GM15510 (cell line): ENCODE measurements around the gene MAP3K6.
A peak's percentile ranks its signal among the peaks of the same experiment; 100 is the strongest.

Experiments used
- POLR2A ChIP-seq: IDR thresholded peaks from 3 replicates; pipeline ENCODE4 v1.6.1; 2011; ENCODE audit warnings: borderline replicate concordance; ENCODE audit not compliant: insufficient read length; ENCODE audit errors: extremely low read depth

Gene MAP3K6

DNA sequence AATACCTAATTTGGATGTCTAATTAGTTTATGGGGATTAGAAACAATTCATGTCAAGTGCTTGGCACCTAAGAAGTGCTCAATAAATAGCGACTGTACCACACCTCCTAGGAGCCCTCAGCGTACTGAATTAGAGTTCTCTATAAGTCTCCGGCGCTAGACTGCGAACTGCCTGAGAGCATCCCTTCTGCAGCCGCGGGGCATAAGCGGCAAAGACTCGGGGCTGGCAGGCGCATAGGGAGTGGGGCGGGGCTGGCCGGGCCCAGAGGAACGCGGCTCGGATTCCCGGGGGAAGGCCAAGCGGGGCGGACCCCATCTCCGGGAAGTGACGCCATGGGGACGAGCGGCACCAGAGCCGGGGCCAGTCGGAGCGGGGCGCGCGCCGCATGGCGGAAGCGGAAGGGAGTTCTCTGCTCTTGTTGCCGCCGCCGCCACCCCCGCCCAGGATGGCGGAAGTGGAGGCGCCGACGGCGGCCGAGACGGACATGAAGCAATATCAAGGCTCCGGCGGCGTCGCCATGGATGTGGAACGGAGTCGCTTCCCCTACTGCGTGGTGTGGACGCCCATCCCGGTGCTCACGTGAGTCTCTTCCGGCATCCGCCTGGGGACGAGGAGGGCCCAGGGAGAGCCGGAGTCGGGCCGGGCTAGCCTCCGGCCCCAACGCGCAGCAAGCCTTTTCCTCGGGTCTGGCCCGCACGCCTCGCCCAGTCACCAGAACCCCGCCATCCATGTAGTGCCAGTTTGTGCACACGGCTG is 44.8 kb downstream of the MAP3K6 start, which contains the start of gene TMEM222:
TMEM222 (plus strand) TSS at position 351 of the 756 bp plus-strand sequence; CDS start at position 386, 35 bp downstream.
- TF ChIP-seq POLR2A, result peak; percentile 84

DNA sequence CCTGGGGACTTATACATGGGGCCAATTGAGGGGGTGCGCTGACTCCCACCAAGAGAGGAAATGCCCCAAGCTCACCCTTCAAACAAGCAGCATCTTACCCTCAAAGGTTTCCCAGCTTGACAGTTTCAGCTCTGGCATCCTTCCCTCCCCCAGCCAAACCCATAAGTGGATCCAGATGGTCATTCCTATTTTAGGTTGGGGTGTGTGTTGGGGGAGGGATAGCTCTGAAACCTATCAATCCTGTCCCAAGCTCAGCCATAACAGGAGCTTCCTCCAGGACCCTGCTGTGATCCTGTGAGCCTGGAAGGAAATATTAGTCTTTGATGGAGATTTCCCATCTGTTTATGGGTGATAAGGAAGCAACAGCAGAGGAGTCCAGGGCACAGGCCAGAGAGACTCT is 48.2 kb downstream of the MAP3K6 start:
- no peak for TF ChIP-seq POLR2A

DNA sequence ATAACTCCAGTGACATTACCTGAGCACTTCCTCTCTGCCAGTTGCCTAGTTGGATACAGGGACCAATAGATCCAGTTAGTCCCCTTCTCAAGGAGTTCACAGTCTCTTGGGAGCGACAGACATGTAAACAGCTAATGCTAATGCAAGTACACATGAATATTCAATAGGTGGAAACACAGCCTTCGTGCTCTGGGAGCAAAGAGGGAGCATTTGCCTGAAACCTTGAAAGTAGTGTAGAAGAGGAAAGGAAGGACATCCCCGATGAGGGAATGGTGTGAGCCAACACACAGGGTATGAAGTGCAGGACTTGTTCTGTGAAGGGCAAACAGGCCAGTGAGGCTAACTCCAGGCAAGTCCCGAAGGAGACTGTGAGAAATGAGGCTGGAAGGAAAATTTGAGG is 48.6 kb downstream of the MAP3K6 start:
- no peak for TF ChIP-seq POLR2A

- no peak for TF ChIP-seq POLR2A
These were observed 49.9 kb downstream of the MAP3K6 start for GRCh38 chr1:27316860-27317259.

DNA sequence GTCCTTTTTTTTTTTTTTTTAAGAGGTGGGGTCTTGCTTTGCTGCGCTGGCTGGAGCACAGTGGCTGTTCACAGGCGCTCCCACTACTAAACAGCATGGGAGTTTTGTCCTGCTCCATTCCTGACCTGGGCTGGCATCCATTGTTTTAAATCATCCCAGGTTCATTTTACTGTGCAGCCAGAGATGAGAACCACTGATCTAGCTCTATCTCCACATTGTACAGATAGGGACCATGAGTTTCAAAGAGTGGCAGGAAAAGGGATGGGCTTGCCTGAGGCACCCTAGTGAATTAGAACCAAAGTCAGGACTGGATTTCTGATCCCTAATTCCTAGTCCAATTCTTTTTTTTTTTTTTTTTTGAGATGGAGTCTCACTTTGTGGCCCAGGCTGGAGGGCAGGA is 52.0 kb downstream of the MAP3K6 start:
- TF ChIP-seq POLR2A, result no peak

DNA sequence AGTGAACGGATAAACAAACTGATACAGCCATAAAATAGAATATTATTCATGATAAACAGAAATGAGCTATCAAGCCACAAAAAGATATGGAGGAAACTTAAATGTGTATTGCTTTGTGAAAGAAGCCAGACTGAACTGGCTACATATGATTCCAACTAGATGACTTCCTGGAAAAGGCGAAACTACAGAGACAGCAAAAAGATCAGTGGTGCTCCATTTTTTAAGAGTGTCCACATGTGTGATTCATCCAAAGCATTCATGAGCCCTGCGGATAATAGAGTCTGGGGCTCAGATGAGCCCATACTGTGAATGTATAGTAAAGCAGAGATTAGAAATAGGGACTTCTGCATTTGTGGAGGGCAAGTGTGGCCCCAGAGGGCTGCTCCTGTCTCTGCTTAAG is 52.6 kb downstream of the MAP3K6 start:
- TF ChIP-seq POLR2A, result no peak

GRCh38 chr1:27307874-27308598 is 58.7 kb downstream of the MAP3K6 start:
- no peak for TF ChIP-seq POLR2A

DNA sequence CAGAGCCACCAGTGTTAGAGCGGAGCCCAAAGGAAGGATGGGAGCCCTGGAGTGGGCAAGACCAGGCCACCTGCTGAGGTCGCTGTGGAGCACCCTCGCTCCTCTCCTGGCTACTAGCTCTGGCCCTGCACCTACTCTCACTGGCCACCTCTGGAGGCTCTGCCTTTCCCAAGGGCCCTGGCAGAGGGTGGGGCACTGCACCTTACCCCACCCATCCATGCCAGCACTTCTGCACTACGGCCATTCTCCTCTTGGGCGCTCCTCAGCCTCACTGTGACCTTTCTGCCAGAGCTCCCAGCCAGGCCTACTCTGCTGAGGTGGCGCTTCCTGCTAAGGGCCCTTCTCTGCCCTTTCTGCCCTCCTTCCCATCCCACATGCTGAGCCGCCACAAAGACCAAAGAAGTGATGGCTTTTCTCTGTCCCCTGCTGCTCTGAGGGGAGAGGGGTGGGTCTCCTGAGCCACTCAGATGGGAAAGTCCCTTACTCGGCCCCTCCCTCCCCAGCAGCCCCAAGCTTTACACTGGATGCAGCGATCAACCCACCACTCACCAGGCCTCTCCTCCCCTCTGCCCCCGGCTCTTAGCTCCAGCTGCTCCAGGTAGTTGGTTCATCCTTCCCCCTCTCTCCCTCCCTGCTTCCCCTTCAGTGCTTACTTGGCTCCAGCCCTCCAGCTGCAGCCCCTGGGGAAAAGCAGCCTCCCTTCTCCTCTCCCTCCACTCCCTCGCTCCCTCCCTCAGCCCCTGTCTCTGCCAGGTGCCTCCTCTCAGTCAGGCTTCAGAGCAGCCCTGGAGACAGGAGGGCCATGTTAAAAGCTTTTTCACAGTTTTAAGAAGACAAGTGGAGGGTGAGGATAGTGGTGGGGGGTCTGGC is 59.6 kb downstream of the MAP3K6 start:
- TF ChIP-seq POLR2A, result no peak

DNA sequence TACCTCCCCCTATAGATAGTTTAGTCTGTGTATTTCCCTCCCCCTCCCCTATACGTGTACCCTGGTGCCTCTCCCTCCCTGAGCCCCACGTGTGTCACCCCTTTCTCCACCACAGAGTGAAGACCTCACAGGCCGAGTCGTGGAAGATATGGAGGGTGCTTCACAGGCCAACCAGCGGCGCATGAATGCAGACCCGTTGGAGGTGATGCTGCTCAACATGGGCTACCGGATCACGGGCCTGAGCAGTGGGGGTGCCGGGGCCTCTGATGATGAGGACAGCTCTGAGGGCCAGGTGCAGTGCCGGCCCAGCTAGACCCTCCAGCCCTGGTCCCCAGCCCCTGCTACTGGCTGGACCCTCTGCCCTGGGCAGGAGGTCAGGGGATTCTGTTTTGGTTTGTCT is 60.7 kb downstream of the MAP3K6 start:
- no peak for TF ChIP-seq POLR2A
